HG03575 (cell line): ENCODE results near the gene CTNNA2.
"Not testable (repeated sequence)": the region's sequence is repeated elsewhere in the genome, so short reads cannot be mapped to it uniquely, and the experiment has no call there.

Experiments used
- ATAC-seq: cut with Tn5 transposase; IDR thresholded peaks from one replicate; pipeline ENCODE4 v1.9.1; 2021; ENCODE audit not compliant: unreplicated experiment, insufficient number of reproducible peaks, low FRiP score; ENCODE audit errors: extremely low read depth

CTNNA2 gene

GRCh38 chr2:80169811-80170594 lies 657.2 kb downstream of the CTNNA2 start:
- no peak for ATAC-seq

- no peak for ATAC-seq
Observed at GRCh38 chr2:80185091-80185490, 672.2 kb downstream of the CTNNA2 start.

- ATAC-seq = no peak
Observed at GRCh38 chr2:80186262-80186661, 673.4 kb downstream of the CTNNA2 start.

DNA sequence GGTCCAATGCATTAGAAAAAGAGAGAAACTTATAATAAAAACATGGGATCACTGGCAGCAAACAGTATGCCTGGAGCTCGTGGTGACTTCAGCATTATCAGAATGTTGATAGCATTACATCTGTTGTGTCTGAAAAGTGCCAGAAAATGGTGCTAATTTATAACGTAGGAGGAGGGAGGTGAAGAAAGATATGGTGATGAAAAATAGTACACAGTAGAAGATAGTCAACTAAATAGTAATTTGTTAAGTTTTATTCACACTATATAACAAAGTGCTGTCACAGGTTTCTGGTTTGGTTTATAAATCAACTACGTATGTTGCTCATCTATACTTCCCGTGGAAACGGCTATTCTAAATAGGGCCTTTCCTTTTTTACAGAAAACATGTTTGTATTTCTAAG lies 674.3 kb downstream of the CTNNA2 start:
- no peak for ATAC-seq

GRCh38 chr2:80190166-80190565 lies 677.3 kb downstream of the CTNNA2 start:
- ATAC-seq = no peak

- ATAC-seq = no peak
Observed at GRCh38 chr2:80193566-80193965, 680.7 kb downstream of the CTNNA2 start.

DNA sequence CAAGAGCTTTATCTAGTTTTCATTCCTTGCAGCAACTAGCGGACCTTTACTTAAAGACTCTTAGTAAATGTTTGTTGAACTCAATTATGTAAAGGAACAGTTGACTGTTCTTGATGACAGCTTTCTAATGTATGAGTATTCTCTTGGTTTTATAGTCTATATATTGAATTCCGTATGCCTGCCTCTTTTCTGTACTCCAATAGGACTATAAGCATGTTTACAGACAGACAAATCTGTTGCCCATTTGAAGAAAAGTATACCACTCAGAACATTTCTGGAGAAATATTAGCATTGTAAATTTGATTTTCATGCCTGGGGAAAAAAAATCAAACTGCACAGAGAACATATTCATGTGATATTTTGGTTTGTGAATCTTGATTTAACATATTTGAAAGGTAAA lies 682.2 kb downstream of the CTNNA2 start:
- ATAC-seq = no peak

GRCh38 chr2:80198042-80198441 lies 685.2 kb downstream of the CTNNA2 start:
- ATAC-seq = no peak

DNA sequence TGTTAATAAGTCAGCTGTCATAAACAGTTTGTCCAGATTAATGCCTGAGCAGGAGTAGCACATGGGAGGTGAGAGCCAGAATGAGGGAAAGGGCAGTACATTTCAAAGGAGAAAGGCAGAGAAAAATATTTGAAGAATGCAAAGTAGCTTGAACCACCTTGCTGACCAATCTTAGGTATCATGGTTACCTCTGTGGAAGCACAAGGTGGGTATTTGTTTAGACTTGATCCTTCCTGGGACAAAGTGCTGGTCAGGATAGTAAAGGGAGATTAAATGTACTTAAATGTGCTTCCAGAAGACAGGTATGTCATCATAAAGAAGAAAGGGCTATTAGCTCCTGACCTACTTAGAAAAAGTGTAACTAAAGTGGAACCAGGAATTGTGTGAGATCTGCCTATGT lies 686.7 kb downstream of the CTNNA2 start:
- no peak for ATAC-seq

DNA sequence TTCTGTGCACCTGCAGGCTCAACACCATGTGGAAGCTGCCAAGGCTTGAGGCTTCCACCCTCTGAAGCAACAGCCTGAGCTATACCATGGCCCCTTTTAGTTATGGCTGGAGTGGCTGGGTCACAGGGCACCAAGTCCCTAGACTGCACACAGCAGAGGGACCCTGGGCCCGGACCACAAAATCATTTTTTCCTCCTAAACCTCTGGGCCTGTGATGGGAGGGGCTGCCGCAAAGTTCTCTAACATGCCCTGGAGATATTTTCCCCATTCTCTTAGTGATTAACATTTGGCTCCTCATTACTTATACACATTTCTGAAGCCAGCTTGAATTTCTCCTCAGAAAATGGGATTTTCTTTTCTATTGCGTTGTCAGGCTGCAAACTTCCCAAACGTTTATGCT lies 691.1 kb downstream of the CTNNA2 start:
- ATAC-seq = not testable (repeated sequence)

GRCh38 chr2:80205498-80205897 lies 692.6 kb downstream of the CTNNA2 start:
- ATAC-seq = no peak

DNA sequence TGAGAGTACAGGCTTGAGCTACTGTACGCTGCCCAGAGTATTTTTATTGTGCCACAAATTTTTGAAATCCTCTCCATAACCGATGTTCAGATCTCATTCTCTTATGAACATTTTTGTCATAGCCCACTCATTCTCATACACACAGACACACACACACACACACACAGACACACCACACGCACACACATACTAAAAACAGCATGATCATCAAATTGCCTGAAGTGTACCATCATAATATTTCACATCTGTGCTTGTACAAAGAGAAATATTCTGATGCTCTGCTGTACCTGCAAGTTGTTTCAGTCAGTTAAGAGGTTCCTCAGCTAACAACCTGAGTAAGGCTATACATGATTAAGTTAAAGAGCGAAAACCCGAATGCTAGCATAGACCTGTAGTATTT lies 696.6 kb downstream of the CTNNA2 start:
- ATAC-seq = no peak

DNA sequence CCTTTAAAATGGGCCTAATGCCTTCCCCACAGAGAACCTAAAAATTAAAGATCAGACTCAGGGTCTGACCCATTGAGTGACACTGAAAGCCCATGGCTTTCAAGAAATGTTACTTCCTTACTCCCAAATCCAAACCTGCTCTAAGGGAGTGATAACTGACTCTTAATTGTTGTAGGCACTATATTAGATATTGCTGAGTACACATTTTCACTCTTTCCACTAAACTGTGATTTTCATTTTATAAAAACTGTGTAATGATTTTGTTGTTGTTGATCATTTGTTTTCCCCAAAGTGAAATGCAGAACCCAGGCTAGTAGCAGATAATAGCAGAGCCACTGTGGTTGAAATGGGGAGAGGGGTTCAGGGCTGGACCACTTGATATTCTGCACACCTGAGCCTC lies 704.6 kb downstream of the CTNNA2 start:
- no peak for ATAC-seq

GRCh38 chr2:80222644-80223043 lies 709.8 kb downstream of the CTNNA2 start:
- ATAC-seq = no peak

DNA sequence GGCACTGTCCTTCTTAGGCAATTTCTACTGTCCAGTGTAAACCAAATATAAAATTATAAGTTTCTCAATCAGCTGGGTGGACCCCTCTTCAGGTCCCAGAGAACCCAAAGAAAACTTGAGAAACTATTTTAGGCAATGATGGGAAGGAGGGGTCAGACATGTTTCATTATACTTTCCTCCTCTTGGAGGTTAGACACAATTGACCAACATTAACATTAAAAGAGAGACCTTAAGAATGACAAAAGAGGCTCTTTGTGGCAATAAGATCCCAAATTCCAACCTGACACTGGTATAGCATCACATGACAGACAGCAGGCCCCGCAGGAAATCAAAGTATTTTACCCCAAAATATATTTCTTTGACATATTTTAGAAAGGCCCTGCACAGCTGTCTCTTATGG lies 718.6 kb downstream of the CTNNA2 start:
- ATAC-seq = no peak

DNA sequence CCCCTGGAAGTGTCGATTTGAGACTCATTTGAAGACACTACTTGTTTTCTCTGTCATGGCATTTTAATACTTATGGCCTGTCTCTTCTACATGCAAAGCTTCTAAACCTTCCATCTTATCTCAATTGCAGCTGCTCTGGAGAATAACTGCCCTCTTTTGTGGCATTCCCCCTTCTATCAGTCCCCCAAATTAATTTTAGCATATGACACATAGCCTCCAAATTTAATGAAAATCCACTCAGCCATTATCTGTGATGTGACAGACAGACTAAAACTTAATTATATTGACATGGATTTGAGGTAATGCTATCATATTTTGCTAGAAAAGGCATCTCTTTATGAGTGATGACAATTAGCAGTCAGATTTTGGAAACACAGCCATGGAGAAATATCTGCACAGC lies 720.5 kb downstream of the CTNNA2 start:
- no peak for ATAC-seq

- ATAC-seq = no peak
Observed at GRCh38 chr2:80238692-80239469, 726.0 kb downstream of the CTNNA2 start.

DNA sequence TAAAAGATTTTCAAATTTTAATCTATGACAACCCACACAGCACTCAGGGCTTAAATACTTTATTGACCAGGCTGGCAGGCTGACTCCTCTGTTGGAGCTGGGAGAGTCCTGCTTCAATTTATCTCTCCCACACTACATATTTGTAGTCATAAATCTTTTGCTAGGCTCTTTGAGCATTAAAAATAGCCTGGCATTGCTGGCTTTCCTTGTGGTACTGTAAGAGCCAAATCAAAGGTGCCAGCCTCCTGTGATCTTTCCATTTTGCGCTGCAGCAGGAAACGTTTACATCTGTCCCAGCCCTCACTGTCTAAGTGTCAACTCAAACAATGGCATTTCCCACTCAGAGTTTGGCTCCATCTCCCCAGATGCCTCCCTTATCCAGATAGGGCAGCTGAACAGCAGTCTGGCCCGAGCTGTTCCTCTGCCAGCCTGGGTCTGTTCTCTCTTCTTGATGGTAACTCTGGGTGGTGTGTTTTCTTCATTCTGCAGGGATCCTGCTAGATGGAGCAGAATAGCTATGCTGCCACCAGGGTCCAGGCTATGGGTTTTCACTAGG lies 729.6 kb downstream of the CTNNA2 start:
- no peak for ATAC-seq

DNA sequence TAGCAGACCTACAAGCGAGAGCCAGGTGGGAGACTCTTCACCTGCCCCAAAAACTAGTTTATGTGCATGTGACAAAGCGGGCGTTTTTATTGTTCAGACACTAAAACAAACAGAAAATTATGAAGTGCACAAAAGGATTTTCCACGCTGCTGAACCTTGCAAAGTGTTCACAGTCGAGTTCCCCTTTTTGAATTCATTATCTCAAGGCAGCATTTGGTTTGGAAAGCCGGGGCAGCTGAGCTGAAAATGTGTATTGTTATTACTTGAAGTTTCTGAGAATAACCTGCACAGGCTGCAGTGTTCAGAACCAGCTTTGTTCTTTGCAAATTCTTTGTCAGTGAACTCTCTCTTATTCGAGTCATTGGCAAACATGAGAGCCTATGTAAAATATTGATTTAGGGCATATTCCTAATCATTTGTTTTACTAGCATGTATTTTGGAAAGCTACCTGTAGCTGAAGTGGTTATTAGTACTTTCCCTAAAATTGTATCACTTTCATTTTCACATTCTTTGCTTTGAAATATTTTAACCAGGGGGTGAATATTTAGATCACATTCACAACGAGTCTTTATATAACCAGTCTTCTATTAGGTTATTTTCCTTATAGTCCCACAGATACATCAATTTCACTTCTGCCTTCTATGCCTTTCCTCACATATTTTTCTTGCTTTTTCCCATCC lies 732.2 kb downstream of the CTNNA2 start:
- no peak for ATAC-seq

DNA sequence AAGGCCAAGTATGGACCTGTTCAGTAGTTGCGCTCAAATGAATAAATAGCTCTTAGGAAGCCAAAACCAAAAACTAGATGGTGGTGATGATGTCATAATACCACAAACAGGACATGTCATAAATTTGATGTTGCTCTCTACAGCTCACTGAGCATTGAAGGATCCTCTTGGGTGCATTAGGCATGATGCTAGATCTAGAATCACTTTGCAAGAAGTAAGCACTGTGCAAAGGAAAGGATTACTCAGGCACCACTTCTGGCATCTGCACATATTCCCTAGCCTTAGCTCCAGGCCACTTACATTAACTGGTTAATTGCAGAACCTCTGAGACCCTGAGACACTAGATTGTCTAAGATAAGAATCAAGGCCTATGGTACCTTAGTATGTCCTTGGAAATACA lies 733.7 kb downstream of the CTNNA2 start:
- ATAC-seq = no peak
